IMR-90 (cell line): ENCODE measurements around the gene TMEM97. TPM values are rescaled to one million over a fixed set of nuclear protein-coding genes. Genes with fewer than 3 reads are reported as not detected.

Experiments used
- ATAC-seq: fragments of 200-7000 bp; cut with Tn5 transposase; 2 replicates; pipeline ENCODE4 v1.9.1; 2020; ENCODE audit warnings: low read depth, mild to moderate bottlenecking, moderate library complexity
- BruUV-seq: library from RNA; stranded (reverse); fragments of 400-500 nt; replicated peaks from 2 replicates; lab custom pipeline; 2021; lab: Mats Ljungman, UMichigan
- CTCF ChIA-PET: fragments of 300-600 bp; formaldehyde crosslinking; extraction: SDS; loops from one replicate; lab custom pipeline; 2021; ENCODE audit warnings: antibody characterized with exemption; lab: Yijun Ruan, JAX
- POLR2A ChIA-PET: fragments of 300-600 bp; sonication (Branson Sonifier 250); formaldehyde crosslinking; loops from one replicate; lab custom pipeline; 2022; ENCODE audit warnings: antibody characterized with exemption; ENCODE audit not compliant: unreplicated experiment; lab: Charles Lee
- DNase-seq: peaks from one replicate; pipeline ENCODE4 v3.0.0; 2013
- H2AFZ ChIP-seq: replicated peaks from 2 replicates; pipeline ENCODE3; 2013; ENCODE audit warnings: low read length, mild to moderate bottlenecking; ENCODE audit not compliant: poor library complexity
- H2AK5ac ChIP-seq: 2 replicates; pipeline ENCODE4 v1.6.1; 2013; ENCODE audit warnings: low read depth, low read length, inconsistent platforms
- H2AK9ac ChIP-seq: replicated peaks from 2 replicates; pipeline ENCODE3; 2013; ENCODE audit warnings: mild to moderate bottlenecking, low read depth, low read length, moderate library complexity; ENCODE audit not compliant: poor library complexity
- H2BK120ac ChIP-seq: 2 replicates; pipeline ENCODE4 v1.6.1; 2013; ENCODE audit warnings: low read depth, low read length, inconsistent platforms
- H2BK15ac ChIP-seq: 3 replicates; pipeline ENCODE4 v1.6.1; 2013; ENCODE audit warnings: low read depth, low read length, inconsistent platforms
- H2BK20ac ChIP-seq: 2 replicates; pipeline ENCODE4 v1.6.1; 2013; ENCODE audit warnings: low read depth, mild to moderate bottlenecking, inconsistent platforms, low read length, moderate library complexity
- H2BK5ac ChIP-seq: 2 replicates; pipeline ENCODE4 v1.6.1; 2013; ENCODE audit warnings: mild to moderate bottlenecking, low read depth, low read length, inconsistent platforms; ENCODE audit not compliant: poor library complexity, severe bottlenecking
- H3K14ac ChIP-seq: replicated peaks from 2 replicates; pipeline ENCODE4 v1.6.1; 2013; ENCODE audit warnings: low read depth, low read length, inconsistent platforms
- H3K18ac ChIP-seq: 2 replicates; pipeline ENCODE4 v1.6.1; 2013; ENCODE audit warnings: low read depth, low read length, control low read depth
- H3K23ac ChIP-seq: 2 replicates; pipeline ENCODE4 v1.6.1; 2013; ENCODE audit warnings: low read depth, low read length, inconsistent platforms
- H3K27ac ChIP-seq: 2 replicates; pipeline ENCODE4 v1.5.1; 2013; ENCODE audit warnings: mild to moderate bottlenecking, control low read depth, low read length; ENCODE audit not compliant: insufficient read depth
- H3K27me3 ChIP-seq: 2 replicates; pipeline ENCODE4 v1.6.1; 2013; ENCODE audit warnings: low read length; ENCODE audit not compliant: control insufficient read depth, insufficient read depth
- H3K36me3 ChIP-seq: 2 replicates; pipeline ENCODE4 v1.6.1; 2013; ENCODE audit warnings: low read length, mixed read lengths; ENCODE audit not compliant: control insufficient read depth, insufficient read depth
- H3K4ac ChIP-seq: 2 replicates; pipeline ENCODE4 v1.6.1; 2013; ENCODE audit warnings: low read depth, low read length, inconsistent platforms
- H3K4me1 ChIP-seq: 2 replicates; pipeline ENCODE4 v1.6.1; 2013; ENCODE audit warnings: low read length, mixed read lengths; ENCODE audit not compliant: control insufficient read depth, insufficient read depth
- H3K4me2 ChIP-seq: 2 replicates; pipeline ENCODE4 v1.6.1; 2013; ENCODE audit warnings: low read depth, mild to moderate bottlenecking, control low read depth, low read length, moderate library complexity
- H3K4me3 ChIP-seq: 2 replicates; pipeline ENCODE4 v1.5.1; 2013; ENCODE audit warnings: low read depth, mild to moderate bottlenecking, control low read depth, low read length, moderate library complexity; ENCODE audit not compliant: insufficient read depth
- H3K56ac ChIP-seq: 2 replicates; pipeline ENCODE4 v1.6.1; 2013; ENCODE audit warnings: low read length, inconsistent platforms; ENCODE audit not compliant: insufficient read depth; ENCODE audit errors: extremely low read depth
- H3K79me1 ChIP-seq, 2 experiments: 2 replicates each; pipeline ENCODE4 v1.6.1; 2013; ENCODE audit warnings: low read length in 2 of 2, inconsistent platforms in 1 of 2, low read depth in 1 of 2
- H3K9ac ChIP-seq: 2 replicates; pipeline ENCODE4 v1.6.1; 2013; ENCODE audit warnings: low read depth, low read length, control low read depth
- H3K9me1 ChIP-seq: 2 replicates; pipeline ENCODE4 v1.6.1; 2013; ENCODE audit warnings: low read length, inconsistent platforms; ENCODE audit not compliant: insufficient read depth
- H3K9me3 ChIP-seq: 2 replicates; pipeline ENCODE4 v1.6.1; 2013; ENCODE audit warnings: low read length; ENCODE audit not compliant: control insufficient read depth, insufficient read depth
- H4K20me1 ChIP-seq: 2 replicates; pipeline ENCODE4 v1.6.1; 2013; ENCODE audit warnings: low read length, inconsistent platforms; ENCODE audit not compliant: insufficient read depth
- H4K5ac ChIP-seq: 2 replicates; pipeline ENCODE4 v1.6.1; 2013; ENCODE audit warnings: mild to moderate bottlenecking, low read depth, low read length, control low read depth
- H4K8ac ChIP-seq, 2 experiments: 2 replicates each; pipeline ENCODE4 v1.6.1; 2013; ENCODE audit warnings: low read depth in 2 of 2, low read length in 2 of 2, control low read depth in 1 of 2, inconsistent platforms in 1 of 2
- H4K91ac ChIP-seq: 2 replicates; pipeline ENCODE4 v1.6.1; 2013; ENCODE audit warnings: low read depth, low read length, inconsistent platforms; ENCODE audit not compliant: insufficient read depth
- RCOR1 ChIP-seq: IDR thresholded peaks from 2 replicates; pipeline ENCODE4 v1.6.1; 2012; ENCODE audit warnings: mild to moderate bottlenecking, low read length, improper control_type of control experiment; ENCODE audit not compliant: insufficient replicate concordance
- WGBS, 2 experiments: methylation state at CpG; one replicate each; pipeline versions ENCODE4 v1.1.5 to v1.1.7; 2013; ENCODE audit warnings: missing lambda C conversion rate in 2 of 2; ENCODE audit not compliant: insufficient read length in 1 of 2; ENCODE audit errors: extremely low coverage in 2 of 2; 5-methylcytosine and 5-hydroxymethylcytosine counted together
- dilution Hi-C: fragments of 300-500 bp; cut with HindIII; formaldehyde crosslinking; loops from one replicate; pipeline ENCODE4 v1.14.3; 2018; ENCODE audit warnings: low sequenced_read_pairs; ENCODE audit not compliant: unreplicated experiment
- in situ Hi-C: fragments of 300-500 bp; cut with MboI; formaldehyde crosslinking; loops from 3 replicates; pipeline ENCODE4 v1.14.3; 2019; ENCODE audit warnings: low sequenced_read_pairs, inconsistent platforms, mixed read lengths
- intact Hi-C: fragments of 100-400 bp; cut with micrococcal nuclease; formaldehyde crosslinking; loops from 2 replicates; pipeline ENCODE4 v1.10.0; 2022
- polyA plus RNA-seq, 3 experiments: library from polyadenylated mRNA; depleted of rRNA; stranded (reverse); fragments of >200 nt; gene quantifications; 2 replicates each; pipeline ENCODE4 v1.2.3, GENCODE V29; 2012; ENCODE audit warnings: low replicate concordance in 1 of 3
- total RNA-seq: library from RNA; depleted of rRNA; stranded (reverse); fragments of >200 nt; gene quantifications from 2 replicates; pipeline ENCODE4 v1.2.3, GENCODE V29; 2012
- TF ChIP-seq, protein P1 (sequence below): fragments of 150-350 bp; IDR thresholded peaks from 2 replicates; pipeline ENCODE4 v1.6.1; 2017; ENCODE audit warnings: mild to moderate bottlenecking, antibody characterized with exemption, low read length, low read depth

The TMEM97 gene
- total and polyA plus RNA-seq, 2 of the 4 experiments (the other 2 are of a cell fraction), result 12.3 to 21.3 TPM

- Histone ChIP-seq H4K91ac (no peak overlapping the region), H3K9me1 (peaks cover 26% of the 10 kb centered on the region), H3K27me3 (no peaks in the 10 kb centered on the region), H3K9ac (no peak overlapping the region), H3K23ac (no peak overlapping the region), H3K36me3 (peaks cover 3% of the 10 kb centered on the region; the same call in 1 of the 2 replicates), H2BK120ac (no peak overlapping the region), H2AFZ (no peak overlapping the region), H2BK15ac (no peak overlapping the region), H2BK5ac (no peak overlapping the region), H3K9me3 (no peaks in the 10 kb centered on the region), H2AK9ac (no peak overlapping the region), H4K8ac (no peak overlapping the region), H3K4me2 (no peak overlapping the region), H4K20me1 (peaks cover 19% of the 10 kb centered on the region), H3K18ac (no peak overlapping the region), H3K14ac (no peak overlapping the region), H2AK5ac (no peak overlapping the region), H2BK20ac (no peak overlapping the region), H3K27ac (no peak overlapping the region), H3K56ac (no peak overlapping the region), H3K4ac (no peak overlapping the region), H3K4me3 (no peak overlapping the region), H4K5ac (no peak overlapping the region), H3K4me1 (peaks cover 14% of the 10 kb centered on the region; the same call in 1 of the 2 replicates), H3K79me1 (peaks cover 5 to 18% of the 10 kb centered on the region in 2 experiments; a peak in 3 of 4 replicates)
- WGBS, 2 experiments, result 95% methylated on average over 4 of the region's 23 CpGs; no CpG with 5 or more reads in 1 of the 2 experiments
- DNase-seq, result no peak
- ATAC-seq, result no peak
- intact Hi-C loops, result no loop called here
- ChIA-PET CTCF (no interaction called here), POLR2A (no interaction called here)
- no TSS peak for BruUV-seq
- in situ Hi-C loops, result no loop called here
- dilution Hi-C loops, result no loop called here
- TF ChIP-seq, protein P1, sequence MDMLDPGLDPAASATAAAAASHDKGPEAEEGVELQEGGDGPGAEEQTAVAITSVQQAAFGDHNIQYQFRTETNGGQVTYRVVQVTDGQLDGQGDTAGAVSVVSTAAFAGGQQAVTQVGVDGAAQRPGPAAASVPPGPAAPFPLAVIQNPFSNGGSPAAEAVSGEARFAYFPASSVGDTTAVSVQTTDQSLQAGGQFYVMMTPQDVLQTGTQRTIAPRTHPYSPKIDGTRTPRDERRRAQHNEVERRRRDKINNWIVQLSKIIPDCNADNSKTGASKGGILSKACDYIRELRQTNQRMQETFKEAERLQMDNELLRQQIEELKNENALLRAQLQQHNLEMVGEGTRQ, result no peak
- TF ChIP-seq RCOR1, result no peak
Measured at GRCh38 chr17:28368915-28369683, 50.1 kb downstream of the TMEM97 start.
